Measurements from ENCODE around the gene SLC35E3.
"Not testable (repeated sequence)": the region's sequence is repeated elsewhere in the genome, so short reads cannot be mapped to it uniquely, and the experiment has no call there.

SLC35E3 gene

GRCh38 chr12:68814490-68815231 is 68.7 kb downstream of the SLC35E3 start:
- DNase-seq = no peak

- DNase-seq = no peak
Observed at GRCh38 chr12:68815232-68815927, 69.4 kb downstream of the SLC35E3 start.

GRCh38 chr12:68815928-68816800 is 70.2 kb downstream of the SLC35E3 start:
- DNase-seq = no peak

GRCh38 chr12:68819481-68819880 is 73.5 kb downstream of the SLC35E3 start:
- not testable (repeated sequence) for DNase-seq

- no peak for DNase-seq
Observed at GRCh38 chr12:68821357-68822188, 75.6 kb downstream of the SLC35E3 start.

GRCh38 chr12:68823696-68824095 is 77.7 kb downstream of the SLC35E3 start:
- no peak for DNase-seq

- DNase-seq = no peak
Observed at GRCh38 chr12:68824131-68824530, 78.2 kb downstream of the SLC35E3 start.

- no peak for DNase-seq
Observed at GRCh38 chr12:68824597-68825250, 78.7 kb downstream of the SLC35E3 start.

GRCh38 chr12:68825569-68826217 is 79.7 kb downstream of the SLC35E3 start:
- no peak for DNase-seq

GRCh38 chr12:68827895-68828671 is 82.1 kb downstream of the SLC35E3 start:
- DNase-seq = no peak

GRCh38 chr12:68828672-68829068 is 82.7 kb downstream of the SLC35E3 start:
- no peak for DNase-seq
